SJCRH30 (cell line): ENCODE measurements around the gene TROAP. TPM values are rescaled to one million over a fixed set of nuclear protein-coding genes. Genes with fewer than 3 reads are reported as not detected.

Source experiments
- DNase-seq, 2 experiments: peaks; one replicate each; pipeline ENCODE4 v3.0.0-alpha.2; 2015 to 2020
- H3K27ac ChIP-seq: fragments of 250-450 bp; sonication (Bioruptor Pico); 2 replicates; pipeline ENCODE4 v1.5.1; 2020; ENCODE audit warnings: mild to moderate bottlenecking, moderate library complexity
- H3K27me3 ChIP-seq: fragments of 250-450 bp; sonication (Bioruptor Pico); 2 replicates; pipeline ENCODE4 v1.5.1; 2020; ENCODE audit warnings: mild to moderate bottlenecking, moderate library complexity
- H3K36me3 ChIP-seq: fragments of 250-450 bp; sonication (Bioruptor Pico); 2 replicates; pipeline ENCODE4 v1.5.1; 2020; ENCODE audit warnings: mild to moderate bottlenecking, moderate library complexity
- H3K4me1 ChIP-seq: fragments of 250-450 bp; sonication (Bioruptor Pico); 2 replicates; pipeline ENCODE4 v1.5.1; 2020; ENCODE audit warnings: mild to moderate bottlenecking, moderate library complexity
- H3K4me3 ChIP-seq: fragments of 250-450 bp; sonication (Bioruptor Pico); 2 replicates; pipeline ENCODE4 v1.5.1; 2020; ENCODE audit warnings: mild to moderate bottlenecking, moderate library complexity
- H3K9me3 ChIP-seq: fragments of 250-450 bp; sonication (Bioruptor Pico); replicated peaks from 2 replicates; pipeline ENCODE4 v1.5.1; 2020; ENCODE audit warnings: mild to moderate bottlenecking, moderate library complexity
- total RNA-seq: library from RNA; depleted of rRNA; stranded (reverse); fragments of >200 nt; shearing (Covaris generic); gene quantifications from 2 replicates; pipeline ENCODE4 v1.2.3, GENCODE V29; 2014

Gene TROAP
- total RNA-seq, 1 experiment from 2014 or later, result 87.0 TPM

- Histone ChIP-seq H3K27ac (no peak overlapping the region), H3K27me3 (no peaks in the 10 kb centered on the region), H3K4me1 (peaks cover 4% of the 10 kb centered on the region; the same call in 1 of the 2 replicates), H3K9me3 (no peaks in the 10 kb centered on the region), H3K36me3 (no peaks in the 10 kb centered on the region), H3K4me3 (no peak overlapping the region)
- no peak for DNase-seq
Observed at GRCh38 chr12:49352351-49352750, 29.3 kb downstream of the TROAP start.

GRCh38 chr12:49355913-49356312, 32.9 kb downstream of the TROAP start:
- Histone ChIP-seq H3K4me1 (no peaks in the 10 kb centered on the region), H3K27ac (no peak overlapping the region), H3K9me3 (no peaks in the 10 kb centered on the region), H3K4me3 (no peak overlapping the region), H3K27me3 (no peaks in the 10 kb centered on the region), H3K36me3 (no peaks in the 10 kb centered on the region)
- no peak for DNase-seq

- H3K36me3 ChIP-seq, result no peaks in the 10 kb centered on the region
- no peaks in the 10 kb centered on the region for H3K9me3 ChIP-seq
- no peaks in the 10 kb centered on the region for H3K4me1 ChIP-seq
- H3K4me3 ChIP-seq, result no peak overlapping the region
- peak in 1 of 2 experiments; percentile 70 for DNase-seq
- no peaks in the 10 kb centered on the region for H3K27me3 ChIP-seq
- H3K27ac ChIP-seq, result no peak overlapping the region
Observed at GRCh38 chr12:49357103-49357678, 34.1 kb downstream of the TROAP start.

- no peaks in the 10 kb centered on the region for H3K4me1 ChIP-seq
- no peaks in the 10 kb centered on the region for H3K9me3 ChIP-seq
- DNase-seq, result peak; percentile 75 to 95
- H3K36me3 ChIP-seq, result no peaks in the 10 kb centered on the region
- H3K4me3 ChIP-seq, result no peak overlapping the region
- H3K27me3 ChIP-seq, result no peaks in the 10 kb centered on the region
- no peak overlapping the region for H3K27ac ChIP-seq
Observed at GRCh38 chr12:49358483-49359141, 35.6 kb downstream of the TROAP start.

GRCh38 chr12:49359671-49360070, 36.6 kb downstream of the TROAP start:
- no peak overlapping the region for H3K27ac ChIP-seq
- H3K27me3 ChIP-seq, result no peaks in the 10 kb centered on the region
- no peak for DNase-seq
- no peak overlapping the region for H3K4me3 ChIP-seq
- no peaks in the 10 kb centered on the region for H3K36me3 ChIP-seq
- H3K4me1 ChIP-seq, result no peaks in the 10 kb centered on the region
- no peaks in the 10 kb centered on the region for H3K9me3 ChIP-seq

GRCh38 chr12:49362077-49362476, 39.0 kb downstream of the TROAP start:
- DNase-seq, result no peak
- Histone ChIP-seq H3K4me3 (no peak overlapping the region), H3K4me1 (peaks cover 10% of the 10 kb centered on the region), H3K36me3 (no peaks in the 10 kb centered on the region), H3K27ac (no peak overlapping the region), H3K27me3 (no peaks in the 10 kb centered on the region), H3K9me3 (no peaks in the 10 kb centered on the region)

GRCh38 chr12:49364989-49365388, 41.9 kb downstream of the TROAP start:
- Histone ChIP-seq H3K27me3 (no peaks in the 10 kb centered on the region), H3K4me3 (no peak overlapping the region), H3K36me3 (no peaks in the 10 kb centered on the region), H3K4me1 (peaks cover 19% of the 10 kb centered on the region), H3K27ac (no peak overlapping the region), H3K9me3 (no peaks in the 10 kb centered on the region)
- no peak for DNase-seq

GRCh38 chr12:49365542-49365941, 42.5 kb downstream of the TROAP start:
- Histone ChIP-seq H3K4me1 (peaks cover 23% of the 10 kb centered on the region), H3K36me3 (no peaks in the 10 kb centered on the region), H3K9me3 (no peaks in the 10 kb centered on the region), H3K4me3 (peak overlapping the region; percentile 90), H3K27ac (no peak overlapping the region), H3K27me3 (no peaks in the 10 kb centered on the region)
- peak; percentile 34 to 63 for DNase-seq

- no peak for DNase-seq
- Histone ChIP-seq H3K9me3 (no peaks in the 10 kb centered on the region), H3K27ac (peak overlapping the region; percentile 98), H3K27me3 (no peaks in the 10 kb centered on the region), H3K36me3 (peaks cover 2% of the 10 kb centered on the region; the same call in 1 of the 2 replicates), H3K4me3 (peak overlapping the region; percentile 90), H3K4me1 (peaks cover 23% of the 10 kb centered on the region)
Observed at GRCh38 chr12:49366096-49366651, 43.1 kb downstream of the TROAP start.

GRCh38 chr12:49366652-49367380, 43.8 kb downstream of the TROAP start:
- DNase-seq, result peak; percentile 93 to 99
- Histone ChIP-seq H3K27me3 (no peaks in the 10 kb centered on the region), H3K4me3 (peak overlapping the region; percentile 90), H3K4me1 (peaks cover 23% of the 10 kb centered on the region), H3K36me3 (peaks cover 6% of the 10 kb centered on the region; the same call in 1 of the 2 replicates), H3K9me3 (no peaks in the 10 kb centered on the region), H3K27ac (peak overlapping the region; percentile 98)

- Histone ChIP-seq H3K27ac (peak within 1 kb of the TSS; percentile 98), H3K27me3 (no peaks in the 10 kb centered on the region), H3K36me3 (peaks cover 11% of the 10 kb centered on the region), H3K4me1 (peaks cover 23% of the 10 kb centered on the region), H3K4me3 (peak within 1 kb of the TSS; percentile 90), H3K9me3 (no peaks in the 10 kb centered on the region)
- peak in 1 of 2 experiments; percentile 100 for DNase-seq
Observed at GRCh38 chr12:49367381-49368239, 44.6 kb downstream of the TROAP start, which contains the start of gene SPATS2. SPATS2 (plus strand) TSS chr12:49367462; CDS start chr12:49461013, 93,551 bp downstream.

- Histone ChIP-seq H3K4me1 (peaks cover 23% of the 10 kb centered on the region), H3K9me3 (no peaks in the 10 kb centered on the region), H3K36me3 (peaks cover 16% of the 10 kb centered on the region), H3K4me3 (peak overlapping the region; percentile 90), H3K27ac (peak overlapping the region; percentile 98), H3K27me3 (no peaks in the 10 kb centered on the region)
- DNase-seq, result no peak
Observed at GRCh38 chr12:49368240-49368600, 45.2 kb downstream of the TROAP start.

GRCh38 chr12:49369411-49370145, 46.5 kb downstream of the TROAP start:
- Histone ChIP-seq H3K4me1 (peaks cover 27% of the 10 kb centered on the region), H3K27me3 (no peaks in the 10 kb centered on the region), H3K36me3 (peaks cover 27% of the 10 kb centered on the region), H3K9me3 (no peaks in the 10 kb centered on the region), H3K27ac (no peak overlapping the region), H3K4me3 (no peak overlapping the region)
- peak; percentile 75 to 85 for DNase-seq

GRCh38 chr12:49370539-49370938, 47.5 kb downstream of the TROAP start:
- H3K9me3 ChIP-seq, result no peaks in the 10 kb centered on the region
- peaks cover 22% of the 10 kb centered on the region for H3K4me1 ChIP-seq
- no peak overlapping the region for H3K4me3 ChIP-seq
- no peaks in the 10 kb centered on the region for H3K27me3 ChIP-seq
- H3K27ac ChIP-seq, result no peak overlapping the region
- H3K36me3 ChIP-seq, result peaks cover 27% of the 10 kb centered on the region
- no peak for DNase-seq
